IMR-90 (cell line): Measurements from ENCODE around the gene AZGP1. TPM values are rescaled to one million over a fixed set of nuclear protein-coding genes. Genes with fewer than 3 reads are reported as not detected.

Experiments
- ATAC-seq: fragments of 200-7000 bp; cut with Tn5 transposase; 2 replicates; pipeline ENCODE4 v1.9.1; 2020; ENCODE audit warnings: low read depth, mild to moderate bottlenecking, moderate library complexity
- BruUV-seq: library from RNA; stranded (reverse); fragments of 400-500 nt; replicated peaks from 2 replicates; lab custom pipeline; 2021; lab: Mats Ljungman, UMichigan
- CTCF ChIA-PET: fragments of 300-600 bp; formaldehyde crosslinking; extraction: SDS; loops from one replicate; lab custom pipeline; 2021; ENCODE audit warnings: antibody characterized with exemption; lab: Yijun Ruan, JAX
- POLR2A ChIA-PET: fragments of 300-600 bp; sonication (Branson Sonifier 250); formaldehyde crosslinking; loops from one replicate; lab custom pipeline; 2022; ENCODE audit warnings: antibody characterized with exemption; ENCODE audit not compliant: unreplicated experiment; lab: Charles Lee
- DNase-seq: peaks from one replicate; pipeline ENCODE4 v3.0.0; 2013
- H2AFZ ChIP-seq: replicated peaks from 2 replicates; pipeline ENCODE3; 2013; ENCODE audit warnings: low read length, mild to moderate bottlenecking; ENCODE audit not compliant: poor library complexity
- H2AK5ac ChIP-seq: 2 replicates; pipeline ENCODE4 v1.6.1; 2013; ENCODE audit warnings: low read depth, low read length, inconsistent platforms
- H2AK9ac ChIP-seq: replicated peaks from 2 replicates; pipeline ENCODE3; 2013; ENCODE audit warnings: mild to moderate bottlenecking, low read depth, low read length, moderate library complexity; ENCODE audit not compliant: poor library complexity
- H2BK120ac ChIP-seq: 2 replicates; pipeline ENCODE4 v1.6.1; 2013; ENCODE audit warnings: low read depth, low read length, inconsistent platforms
- H2BK15ac ChIP-seq: 3 replicates; pipeline ENCODE4 v1.6.1; 2013; ENCODE audit warnings: low read depth, low read length, inconsistent platforms
- H2BK20ac ChIP-seq: 2 replicates; pipeline ENCODE4 v1.6.1; 2013; ENCODE audit warnings: low read depth, mild to moderate bottlenecking, inconsistent platforms, low read length, moderate library complexity
- H2BK5ac ChIP-seq: 2 replicates; pipeline ENCODE4 v1.6.1; 2013; ENCODE audit warnings: mild to moderate bottlenecking, low read depth, low read length, inconsistent platforms; ENCODE audit not compliant: poor library complexity, severe bottlenecking
- H3K14ac ChIP-seq: replicated peaks from 2 replicates; pipeline ENCODE4 v1.6.1; 2013; ENCODE audit warnings: low read depth, low read length, inconsistent platforms
- H3K18ac ChIP-seq: 2 replicates; pipeline ENCODE4 v1.6.1; 2013; ENCODE audit warnings: low read depth, low read length, control low read depth
- H3K23ac ChIP-seq: 2 replicates; pipeline ENCODE4 v1.6.1; 2013; ENCODE audit warnings: low read depth, low read length, inconsistent platforms
- H3K27ac ChIP-seq: 2 replicates; pipeline ENCODE4 v1.5.1; 2013; ENCODE audit warnings: mild to moderate bottlenecking, control low read depth, low read length; ENCODE audit not compliant: insufficient read depth
- H3K27me3 ChIP-seq: 2 replicates; pipeline ENCODE4 v1.6.1; 2013; ENCODE audit warnings: low read length; ENCODE audit not compliant: control insufficient read depth, insufficient read depth
- H3K36me3 ChIP-seq: 2 replicates; pipeline ENCODE4 v1.6.1; 2013; ENCODE audit warnings: low read length, mixed read lengths; ENCODE audit not compliant: control insufficient read depth, insufficient read depth
- H3K4ac ChIP-seq: 2 replicates; pipeline ENCODE4 v1.6.1; 2013; ENCODE audit warnings: low read depth, low read length, inconsistent platforms
- H3K4me1 ChIP-seq: 2 replicates; pipeline ENCODE4 v1.6.1; 2013; ENCODE audit warnings: low read length, mixed read lengths; ENCODE audit not compliant: control insufficient read depth, insufficient read depth
- H3K4me2 ChIP-seq: 2 replicates; pipeline ENCODE4 v1.6.1; 2013; ENCODE audit warnings: low read depth, mild to moderate bottlenecking, control low read depth, low read length, moderate library complexity
- H3K4me3 ChIP-seq: 2 replicates; pipeline ENCODE4 v1.5.1; 2013; ENCODE audit warnings: low read depth, mild to moderate bottlenecking, control low read depth, low read length, moderate library complexity; ENCODE audit not compliant: insufficient read depth
- H3K56ac ChIP-seq: 2 replicates; pipeline ENCODE4 v1.6.1; 2013; ENCODE audit warnings: low read length, inconsistent platforms; ENCODE audit not compliant: insufficient read depth; ENCODE audit errors: extremely low read depth
- H3K79me1 ChIP-seq, 2 experiments: 2 replicates each; pipeline ENCODE4 v1.6.1; 2013; ENCODE audit warnings: low read length in 2 of 2, inconsistent platforms in 1 of 2, low read depth in 1 of 2
- H3K9ac ChIP-seq: 2 replicates; pipeline ENCODE4 v1.6.1; 2013; ENCODE audit warnings: low read depth, low read length, control low read depth
- H3K9me1 ChIP-seq: 2 replicates; pipeline ENCODE4 v1.6.1; 2013; ENCODE audit warnings: low read length, inconsistent platforms; ENCODE audit not compliant: insufficient read depth
- H3K9me3 ChIP-seq: 2 replicates; pipeline ENCODE4 v1.6.1; 2013; ENCODE audit warnings: low read length; ENCODE audit not compliant: control insufficient read depth, insufficient read depth
- H4K20me1 ChIP-seq: 2 replicates; pipeline ENCODE4 v1.6.1; 2013; ENCODE audit warnings: low read length, inconsistent platforms; ENCODE audit not compliant: insufficient read depth
- H4K5ac ChIP-seq: 2 replicates; pipeline ENCODE4 v1.6.1; 2013; ENCODE audit warnings: mild to moderate bottlenecking, low read depth, low read length, control low read depth
- H4K8ac ChIP-seq, 2 experiments: 2 replicates each; pipeline ENCODE4 v1.6.1; 2013; ENCODE audit warnings: low read depth in 2 of 2, low read length in 2 of 2, control low read depth in 1 of 2, inconsistent platforms in 1 of 2
- H4K91ac ChIP-seq: 2 replicates; pipeline ENCODE4 v1.6.1; 2013; ENCODE audit warnings: low read depth, low read length, inconsistent platforms; ENCODE audit not compliant: insufficient read depth
- BHLHE40 ChIP-seq: fragments of 150-350 bp; IDR thresholded peaks from 2 replicates; pipeline ENCODE4 v1.6.1; 2016; ENCODE audit warnings: mild to moderate bottlenecking, low read depth, low read length
- CEBPB ChIP-seq: IDR thresholded peaks from 2 replicates; pipeline ENCODE4 v1.6.1; 2012; ENCODE audit warnings: low read depth, low read length, improper control_type of control experiment
- CHD1 ChIP-seq: IDR thresholded peaks from 2 replicates; pipeline ENCODE4 v1.6.1; 2012; ENCODE audit warnings: low read depth, low read length, improper control_type of control experiment
- CTCF ChIP-seq: conservative IDR thresholded peaks from 2 replicates; pipeline ENCODE4 v1.5.1; 2012; ENCODE audit warnings: mild to moderate bottlenecking, low read depth, low read length, improper control_type of control experiment
- MAFK ChIP-seq: IDR thresholded peaks from 2 replicates; pipeline ENCODE4 v1.6.1; 2012; ENCODE audit warnings: low read depth, low read length, improper control_type of control experiment
- MXI1 ChIP-seq: IDR thresholded peaks from 2 replicates; pipeline ENCODE4 v1.6.1; 2012; ENCODE audit warnings: low read depth, mild to moderate bottlenecking, low read length, moderate library complexity, borderline replicate concordance
- NFE2L2 ChIP-seq: fragments of 150-350 bp; IDR thresholded peaks from 2 replicates; pipeline ENCODE4 v1.6.1; 2016; ENCODE audit warnings: low read depth, mild to moderate bottlenecking, low read length
- POLR2A ChIP-seq: IDR thresholded peaks from 2 replicates; pipeline ENCODE4 v1.6.1; 2012; ENCODE audit warnings: mild to moderate bottlenecking, low read depth, low read length
- RAD21 ChIP-seq: IDR thresholded peaks from 2 replicates; pipeline ENCODE4 v1.6.1; 2012; ENCODE audit warnings: low read length, improper control_type of control experiment
- RCOR1 ChIP-seq: IDR thresholded peaks from 2 replicates; pipeline ENCODE4 v1.6.1; 2012; ENCODE audit warnings: mild to moderate bottlenecking, low read length, improper control_type of control experiment; ENCODE audit not compliant: insufficient replicate concordance
- RFX5 ChIP-seq: IDR thresholded peaks from 2 replicates; pipeline ENCODE4 v1.8.0; 2012; ENCODE audit warnings: low read depth, mild to moderate bottlenecking, low read length, moderate library complexity
- SMC3 ChIP-seq: fragments of 150-350 bp; IDR thresholded peaks from 2 replicates; pipeline ENCODE4 v1.6.1; 2016; ENCODE audit warnings: low read depth, mild to moderate bottlenecking, antibody characterized with exemption, low read length, moderate library complexity
- USF2 ChIP-seq: fragments of 150-350 bp; IDR thresholded peaks from 2 replicates; pipeline ENCODE4 v1.6.1; 2017; ENCODE audit warnings: mild to moderate bottlenecking, antibody characterized with exemption, low read length, low read depth
- WGBS, 2 experiments: methylation state at CpG; one replicate each; pipeline versions ENCODE4 v1.1.5 to v1.1.7; 2013; ENCODE audit warnings: missing lambda C conversion rate in 2 of 2; ENCODE audit not compliant: insufficient read length in 1 of 2; ENCODE audit errors: extremely low coverage in 2 of 2; 5-methylcytosine and 5-hydroxymethylcytosine counted together
- dilution Hi-C: fragments of 300-500 bp; cut with HindIII; formaldehyde crosslinking; loops from one replicate; pipeline ENCODE4 v1.14.3; 2018; ENCODE audit warnings: low sequenced_read_pairs; ENCODE audit not compliant: unreplicated experiment
- in situ Hi-C: fragments of 300-500 bp; cut with MboI; formaldehyde crosslinking; loops from 3 replicates; pipeline ENCODE4 v1.14.3; 2019; ENCODE audit warnings: low sequenced_read_pairs, inconsistent platforms, mixed read lengths
- intact Hi-C: fragments of 100-400 bp; cut with micrococcal nuclease; formaldehyde crosslinking; loops from 2 replicates; pipeline ENCODE4 v1.10.0; 2022
- polyA plus RNA-seq, 3 experiments: library from polyadenylated mRNA; depleted of rRNA; stranded (reverse); fragments of >200 nt; gene quantifications; 2 replicates each; pipeline ENCODE4 v1.2.3, GENCODE V29; 2012; ENCODE audit warnings: low replicate concordance in 1 of 3
- total RNA-seq: library from RNA; depleted of rRNA; stranded (reverse); fragments of >200 nt; gene quantifications from 2 replicates; pipeline ENCODE4 v1.2.3, GENCODE V29; 2012
- TF ChIP-seq, protein P1 (sequence below): fragments of 150-350 bp; IDR thresholded peaks from 2 replicates; pipeline ENCODE4 v1.6.1; 2016; ENCODE audit warnings: low read depth, mild to moderate bottlenecking, low read length, moderate library complexity, borderline replicate concordance

Gene AZGP1
- total and polyA plus RNA-seq, 2 of the 4 experiments (the other 2 are of a cell fraction) = not detected

DNA sequence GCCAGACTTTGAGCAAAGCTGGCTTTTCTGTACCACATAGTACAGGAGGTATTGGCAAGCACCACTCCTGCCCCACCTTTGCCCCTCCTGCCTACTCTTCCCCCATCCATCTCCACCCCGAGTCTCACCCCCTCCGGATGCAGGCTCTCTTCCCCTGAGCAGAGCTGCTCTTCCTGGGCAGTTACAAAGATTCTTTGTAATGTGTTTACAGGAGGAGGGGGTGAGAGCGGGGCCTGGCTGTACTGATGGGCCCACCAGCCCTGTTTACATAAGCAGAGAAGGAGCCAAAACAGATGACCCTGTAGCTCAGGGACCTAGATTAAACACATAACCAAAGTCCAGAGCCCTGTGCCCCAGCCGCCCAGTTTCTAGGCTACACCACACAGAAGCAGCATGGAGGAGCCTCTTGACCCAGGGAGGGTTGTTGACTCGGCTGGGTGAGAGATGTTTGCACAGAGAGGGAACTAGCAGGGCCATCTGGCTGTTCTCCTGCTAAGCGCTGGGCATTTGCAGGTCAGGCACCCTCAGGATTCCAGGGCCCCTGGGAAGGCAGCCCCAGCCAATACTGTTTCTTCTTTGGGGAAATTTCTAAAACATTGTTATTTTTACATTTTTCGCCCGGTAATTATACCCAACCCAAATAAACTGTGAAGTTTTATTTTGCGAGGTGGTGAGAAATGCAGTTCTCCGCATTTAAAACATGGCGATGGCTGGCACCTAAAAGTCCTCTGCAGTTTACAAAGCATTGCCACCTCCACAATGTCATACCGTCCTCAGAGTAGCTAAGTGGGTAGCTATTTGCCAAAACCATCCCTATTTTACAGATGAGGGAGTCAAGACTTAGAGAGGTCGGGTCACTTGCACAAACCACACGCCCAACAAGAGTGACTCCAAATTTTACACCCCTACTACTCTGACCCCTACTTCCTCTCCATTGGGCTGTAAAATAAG is 28.2 kb upstream of the AZGP1 start:
- in situ Hi-C loops (no loop called here), intact Hi-C loops (no loop called here), dilution Hi-C loops (no loop called here)
- peaks cover 7% of the 10 kb centered on the region for H3K27me3 ChIP-seq
- WGBS, 2 experiments = no CpG with 5 or more reads among the region's 14 CpGs
- no peak overlapping the region for H3K4me3 ChIP-seq
- peak overlapping the region; percentile 39; the same call in 1 of the 2 replicates for H4K5ac ChIP-seq
- H3K23ac ChIP-seq = no peak overlapping the region
- BruUV-seq = no TSS peak
- H2AFZ ChIP-seq = peak overlapping the region; percentile 79
- no peak overlapping the region for H2AK5ac ChIP-seq
- H2BK15ac ChIP-seq = no peak overlapping the region
- H3K56ac ChIP-seq = no peak overlapping the region
- H3K36me3 ChIP-seq = no peaks in the 10 kb centered on the region
- H3K4me1 ChIP-seq = peaks cover 6% of the 10 kb centered on the region; the same call in 1 of the 2 replicates
- peak overlapping the region; percentile 14; the same call in 1 of the 2 replicates for H3K18ac ChIP-seq
- CTCF ChIA-PET = interaction anchor here (1.3 kb wide), 1 partner anchor 10 kb away, joined by 3 read pairs; no protein-coding TSS in a partner anchor
- H4K91ac ChIP-seq = no peak overlapping the region
- H3K4ac ChIP-seq = no peak overlapping the region
- no peaks in the 10 kb centered on the region for H4K20me1 ChIP-seq
- no peak overlapping the region for H2AK9ac ChIP-seq
- no peak for DNase-seq
- no peak overlapping the region for H2BK120ac ChIP-seq
- peak overlapping the region; percentile 12; the same call in 1 of the 2 replicates for H3K9ac ChIP-seq
- no peak overlapping the region for H3K14ac ChIP-seq
- H3K4me2 ChIP-seq = no peak overlapping the region; the same call in 1 of the 2 replicates
- no peak overlapping the region for H2BK20ac ChIP-seq
- H3K9me1 ChIP-seq = no peaks in the 10 kb centered on the region
- H4K8ac ChIP-seq = peak overlapping the region; percentile 16 to 70; a peak in 1 of 4 replicates
- peak; percentile 82 for ATAC-seq
- H2BK5ac ChIP-seq = no peak overlapping the region
- no peaks in the 10 kb centered on the region for H3K9me3 ChIP-seq
- H3K79me1 ChIP-seq = no peaks in the 10 kb centered on the region
- H3K27ac ChIP-seq = peak overlapping the region; percentile 17; the same call in 1 of the 2 replicates
- POLR2A ChIA-PET = no interaction called here
- TF ChIP-seq USF2 (no peak), BHLHE40 (no peak), RCOR1 (no peak), NFE2L2 (no peak), CEBPB (no peak), CTCF (no peak), MXI1 (no peak), RAD21 (no peak), POLR2A (no peak), MAFK (no peak), SMC3 (no peak), RFX5 (no peak), CHD1 (no peak)
- TF ChIP-seq, protein P1, sequence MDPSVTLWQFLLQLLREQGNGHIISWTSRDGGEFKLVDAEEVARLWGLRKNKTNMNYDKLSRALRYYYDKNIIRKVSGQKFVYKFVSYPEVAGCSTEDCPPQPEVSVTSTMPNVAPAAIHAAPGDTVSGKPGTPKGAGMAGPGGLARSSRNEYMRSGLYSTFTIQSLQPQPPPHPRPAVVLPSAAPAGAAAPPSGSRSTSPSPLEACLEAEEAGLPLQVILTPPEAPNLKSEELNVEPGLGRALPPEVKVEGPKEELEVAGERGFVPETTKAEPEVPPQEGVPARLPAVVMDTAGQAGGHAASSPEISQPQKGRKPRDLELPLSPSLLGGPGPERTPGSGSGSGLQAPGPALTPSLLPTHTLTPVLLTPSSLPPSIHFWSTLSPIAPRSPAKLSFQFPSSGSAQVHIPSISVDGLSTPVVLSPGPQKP = no peak
